ENCODE data around the gene TMCC3. TPM values are rescaled to one million over a fixed set of nuclear protein-coding genes. Genes with fewer than 3 reads are reported as not detected.
"Not testable (repeated sequence)": the region's sequence is repeated elsewhere in the genome, so short reads cannot be mapped to it uniquely, and the experiment has no call there.

Gene TMCC3
- total and polyA plus RNA-seq, 2 experiments from 2014 or later, result 0.11 to 0.46 TPM

DNA sequence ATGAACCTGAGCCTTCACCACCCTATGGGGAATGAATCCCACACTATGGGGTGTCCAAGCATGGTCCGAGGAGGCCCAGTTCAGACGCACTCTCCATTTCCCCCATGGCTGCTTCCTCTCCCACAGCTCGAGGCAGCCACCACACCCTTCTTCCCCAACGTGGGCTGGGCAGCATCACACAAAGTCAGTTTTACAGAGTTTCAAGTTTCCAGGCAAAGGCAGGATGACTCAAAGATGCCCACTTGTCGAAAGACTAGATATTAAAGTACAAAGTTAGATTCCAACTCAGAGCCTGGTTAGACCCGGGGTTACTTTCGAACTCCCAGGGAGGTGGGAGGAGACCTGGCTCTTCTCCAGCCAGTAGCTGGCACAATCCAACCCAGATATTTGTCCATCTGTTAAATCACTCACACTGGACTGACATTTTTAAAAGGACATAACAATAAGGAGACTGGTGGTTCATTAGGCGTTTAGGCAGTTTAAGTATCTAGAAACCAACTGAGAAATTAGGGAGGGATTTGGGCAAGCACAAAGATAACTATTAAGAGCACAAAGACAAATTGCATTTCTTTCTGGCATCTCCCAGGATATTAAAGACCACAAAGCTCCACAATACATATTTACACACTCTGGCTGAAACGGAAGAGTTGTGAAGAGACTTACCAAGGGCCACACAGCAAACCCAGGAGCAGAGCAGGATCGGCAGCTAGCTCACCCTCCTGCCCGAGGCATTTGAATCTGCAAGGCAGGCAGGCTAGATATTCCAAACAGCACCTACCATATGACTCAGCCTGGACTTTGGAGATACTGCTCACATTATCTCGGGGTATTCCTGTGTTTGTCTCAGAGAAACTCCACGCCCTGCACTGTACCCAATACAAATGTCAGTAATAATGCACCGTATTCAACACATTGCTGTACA lies 34.8 kb downstream of the TMCC3 start:
- H3K36me3 ChIP-seq (ENCODE audit: low read depth), result no peaks in the 10 kb centered on the region
- H3K27ac ChIP-seq, result peak overlapping the region; percentile 29; the same call in 1 of the 2 replicates
- H3F3A ChIP-seq (ENCODE audit: insufficient read depth), result peaks cover 32% of the 10 kb centered on the region
- peak overlapping the region; percentile 22 for H3K4me3 ChIP-seq
- 32 to 40% methylated on average over 13 to 14 of the region's 14 CpGs for WGBS, 2 experiments (ENCODE audit: low coverage in 1 of 2, low lambda C conversion rate in 2 of 2, missing lambda C conversion rate in 2 of 2)
- H3K4me2 ChIP-seq (ENCODE audit: unreplicated experiment), result peak overlapping the region; percentile 29
- peak overlapping the region; percentile 4; the same call in 1 of the 2 replicates for H3K9ac ChIP-seq
- no peaks in the 10 kb centered on the region for H3K9me3 ChIP-seq (ENCODE audit: low read depth)
- peak overlapping the region; percentile 75 for H2AFZ ChIP-seq
- H3K79me2 ChIP-seq (ENCODE audit: insufficient read depth), result no peaks in the 10 kb centered on the region
- TF ChIP-seq EZH2phosphoT487 (IDR thresholded peaks at IDR 0.05; ENCODE audit: insufficient read depth, low read depth) (no peak), EZH2 (IDR thresholded peaks at IDR 0.05; ENCODE audit: insufficient read depth, poor library complexity, severe bottlenecking) (no peak)
- in situ Hi-C loops (cut with MboI), result no loop called here
- H4K20me1 ChIP-seq (ENCODE audit: insufficient read depth), result no peaks in the 10 kb centered on the region
- peak; percentile 71 for DNase-seq
- no peaks in the 10 kb centered on the region for H3K9me2 ChIP-seq (ENCODE audit: insufficient read depth)
- peaks cover 29% of the 10 kb centered on the region for H3K4me1 ChIP-seq (ENCODE audit: insufficient read depth)
- H3K27me3 ChIP-seq (replicated peaks; ENCODE audit: insufficient read depth), result no peaks in the 10 kb centered on the region

DNA sequence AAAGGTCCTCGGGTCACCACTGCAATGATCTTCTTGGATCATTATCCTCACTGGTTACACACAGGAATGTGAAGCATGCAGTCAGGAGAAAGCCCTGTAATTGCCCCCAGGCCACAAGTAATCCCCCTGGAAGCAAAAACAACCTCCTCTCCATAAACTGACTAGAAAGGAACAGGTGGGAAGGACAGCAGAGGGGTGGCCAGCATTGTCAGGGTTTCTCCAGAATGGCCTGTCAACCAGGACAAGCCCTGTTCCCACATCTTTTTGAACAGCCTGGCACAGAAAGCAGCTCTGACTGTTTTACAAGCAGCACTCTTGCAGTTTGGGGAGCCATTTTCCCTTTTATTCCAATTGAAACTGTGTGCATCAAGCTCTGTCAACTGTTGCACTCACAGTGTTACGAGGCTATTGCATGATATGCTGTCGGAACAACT lies 36.1 kb downstream of the TMCC3 start:
- no peak for DNase-seq
- Histone ChIP-seq H3K27me3 (replicated peaks; ENCODE audit: insufficient read depth) (no peaks in the 10 kb centered on the region), H3K79me2 (ENCODE audit: insufficient read depth) (no peaks in the 10 kb centered on the region)

DNA sequence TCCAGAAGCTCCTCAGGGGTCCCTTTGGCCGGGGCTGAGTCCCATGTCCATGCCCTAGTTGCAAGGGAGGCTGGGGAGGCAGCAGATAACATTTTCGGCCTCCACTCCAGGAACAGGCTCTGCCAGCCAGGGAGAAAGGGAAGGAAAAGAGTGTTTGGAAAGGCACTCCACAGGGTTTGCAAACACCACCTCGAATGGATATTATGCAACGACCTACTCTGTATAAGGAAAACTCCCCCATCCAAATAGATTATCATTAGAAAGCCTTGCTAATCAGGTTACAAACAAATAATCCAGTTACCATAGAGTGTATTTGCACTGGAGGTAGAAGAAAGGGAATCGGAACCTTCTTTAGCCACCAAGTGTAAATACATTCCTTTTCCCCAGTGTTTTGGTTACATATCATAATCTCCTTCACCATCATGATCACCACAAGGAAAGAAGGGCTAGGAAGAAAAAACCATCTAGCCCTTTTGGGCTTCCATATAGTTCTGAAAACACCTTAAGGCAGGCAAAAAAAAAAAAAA lies 40.4 kb downstream of the TMCC3 start:
- H4K20me1 ChIP-seq (ENCODE audit: insufficient read depth), result no peaks in the 10 kb centered on the region
- no peak for DNase-seq
- no peaks in the 10 kb centered on the region for H3K9me2 ChIP-seq (ENCODE audit: insufficient read depth)
- no peaks in the 10 kb centered on the region for H3K27me3 ChIP-seq (replicated peaks; ENCODE audit: insufficient read depth)
- no peak overlapping the region for H2AFZ ChIP-seq
- H3K36me3 ChIP-seq (ENCODE audit: low read depth), result no peaks in the 10 kb centered on the region
- no peak overlapping the region for H3K9ac ChIP-seq
- H3K79me2 ChIP-seq (ENCODE audit: insufficient read depth), result no peaks in the 10 kb centered on the region
- WGBS, 2 experiments (ENCODE audit: low coverage in 1 of 2, low lambda C conversion rate in 2 of 2, missing lambda C conversion rate in 2 of 2), result 73 to 74% methylated on average over 5 of the region's 5 CpGs
- H3K4me3 ChIP-seq, result no peak overlapping the region
- peaks cover 3% of the 10 kb centered on the region; the same call in 1 of the 2 replicates for H3F3A ChIP-seq (ENCODE audit: insufficient read depth)
- in situ Hi-C loops (cut with MboI), result no loop called here
- no peak overlapping the region for H3K4me2 ChIP-seq (ENCODE audit: unreplicated experiment)
- H3K4me1 ChIP-seq (ENCODE audit: insufficient read depth), result peaks cover 3% of the 10 kb centered on the region
- TF ChIP-seq EZH2phosphoT487 (IDR thresholded peaks at IDR 0.05; ENCODE audit: insufficient read depth, low read depth) (no peak), EZH2 (IDR thresholded peaks at IDR 0.05; ENCODE audit: insufficient read depth, poor library complexity, severe bottlenecking) (no peak)
- H3K27ac ChIP-seq, result no peak overlapping the region
- H3K9me3 ChIP-seq (ENCODE audit: low read depth), result no peaks in the 10 kb centered on the region

More for the DNA sequence above, 36.1 kb downstream of the TMCC3 start:
- WGBS, 2 experiments (ENCODE audit: low coverage in 1 of 2, low lambda C conversion rate in 2 of 2, missing lambda C conversion rate in 2 of 2), result 82 to 83% methylated on average over 3 of the region's 3 CpGs
- Histone ChIP-seq H3K27ac (no peak overlapping the region), H3K4me3 (no peak overlapping the region), H4K20me1 (ENCODE audit: insufficient read depth) (no peaks in the 10 kb centered on the region), H2AFZ (no peak overlapping the region), H3K4me1 (ENCODE audit: insufficient read depth) (peaks cover 24% of the 10 kb centered on the region), H3F3A (ENCODE audit: insufficient read depth) (peaks cover 25% of the 10 kb centered on the region), H3K4me2 (ENCODE audit: unreplicated experiment) (no peak overlapping the region), H3K9me3 (ENCODE audit: low read depth) (no peaks in the 10 kb centered on the region), H3K36me3 (ENCODE audit: low read depth) (no peaks in the 10 kb centered on the region), H3K9ac (no peak overlapping the region), H3K9me2 (ENCODE audit: insufficient read depth) (no peaks in the 10 kb centered on the region)
- in situ Hi-C loops (cut with MboI), result no loop called here
- no peak for TF ChIP-seq EZH2 (IDR thresholded peaks at IDR 0.05; ENCODE audit: insufficient read depth, poor library complexity, severe bottlenecking)
- no peak for TF ChIP-seq EZH2phosphoT487 (IDR thresholded peaks at IDR 0.05; ENCODE audit: insufficient read depth, low read depth)

DNA sequence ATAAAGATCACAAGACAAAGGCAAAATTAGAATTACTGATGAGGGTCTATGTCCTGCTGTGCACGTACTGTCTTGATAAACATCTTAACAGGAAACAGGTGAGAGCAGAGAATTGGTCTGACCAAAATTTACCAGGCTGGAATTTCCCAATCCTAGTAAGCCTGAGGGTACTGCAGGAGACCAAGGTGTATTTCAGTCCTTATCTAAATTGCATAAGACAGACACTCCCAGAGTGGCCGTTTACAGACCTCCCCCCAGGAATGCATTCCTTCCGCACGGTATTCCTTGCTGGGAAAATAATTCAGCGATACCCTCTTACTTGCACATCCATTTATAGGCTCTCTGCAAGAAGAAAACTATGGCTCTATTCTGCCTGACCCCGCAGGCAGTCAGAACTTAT lies 43.5 kb downstream of the TMCC3 start:
- not testable (repeated sequence) for H3K27ac ChIP-seq; H3F3A ChIP-seq (ENCODE audit: insufficient read depth)
- 86 to 93% methylated on average over 6 of the region's 6 CpGs for WGBS, 2 experiments (ENCODE audit: low coverage in 1 of 2, low lambda C conversion rate in 2 of 2, missing lambda C conversion rate in 2 of 2)

More for the DNA sequence above, 43.5 kb downstream of the TMCC3 start:
- H3K36me3 ChIP-seq (ENCODE audit: low read depth); H3K9me3 ChIP-seq (ENCODE audit: low read depth); H2AFZ ChIP-seq; H3K4me1 ChIP-seq (ENCODE audit: insufficient read depth); H3K79me2 ChIP-seq (ENCODE audit: insufficient read depth); H4K20me1 ChIP-seq (ENCODE audit: insufficient read depth); DNase-seq; H3K9me2 ChIP-seq (ENCODE audit: insufficient read depth); H3K9ac ChIP-seq; in situ Hi-C loops (cut with MboI); H3K4me2 ChIP-seq (ENCODE audit: unreplicated experiment); H3K27me3 ChIP-seq (replicated peaks; ENCODE audit: insufficient read depth); H3K4me3 ChIP-seq: not testable (repeated sequence)
